HCT116 (cell line): ENCODE measurements around the gene RNPEPL1. TPM values are rescaled to one million over a fixed set of nuclear protein-coding genes. Genes with fewer than 3 reads are reported as not detected.

Source experiments
- ATAC-seq: fragments of 200-7000 bp; cut with Tn5 transposase; 2 replicates; pipeline ENCODE4 v1.9.1; 2020; ENCODE audit warnings: mild to moderate bottlenecking, moderate library complexity
- BruUV-seq: library from RNA; stranded (reverse); fragments of 400-500 nt; replicated peaks from 2 replicates; lab custom pipeline; 2021; lab: Mats Ljungman, UMichigan
- CTCF ChIA-PET: fragments of 300-600 bp; sonication (Branson Sonifier 250); formaldehyde crosslinking; loops from one replicate; lab custom pipeline; 2021; ENCODE audit warnings: antibody characterized with exemption; lab: Charles Lee
- POLR2A ChIA-PET: fragments of 300-600, 350-600 bp; sonication (Branson Sonifier 250); formaldehyde crosslinking; loops from one replicate; lab custom pipeline; 2021; ENCODE audit warnings: antibody characterized with exemption; lab: Charles Lee
- RAD21 ChIA-PET, 2 experiments: fragments of 300-600 bp; sonication (Branson Sonifier 250); formaldehyde crosslinking; loops; one replicate each; lab custom pipeline; 2023; ENCODE audit warnings: low total read pairs in 2 of 2; ENCODE audit not compliant: uncharacterized antibody in 2 of 2, unreplicated experiment in 2 of 2, low non-redundant PET in 1 of 2; lab: Charles Lee
- DNase-seq: peaks from one replicate; pipeline ENCODE4 v3.0.0-alpha.2; 2010; ENCODE audit warnings: low read depth, low spot score
- H2AFZ ChIP-seq: fragments of 200-600 bp; shearing (Covaris generic), sonication (generic); 2 replicates; pipeline ENCODE4 v1.6.1; 2017; ENCODE audit warnings: low read depth, mixed run types, mixed read lengths, antibody characterized with exemption, low read length; ENCODE audit not compliant: poor library complexity, severe bottlenecking
- H3K27ac ChIP-seq: 2 replicates; pipeline ENCODE4 v1.5.1; 2012; ENCODE audit warnings: low read depth, low read length
- H3K27me3 ChIP-seq: fragments of 200-600 bp; sonication (generic); 2 replicates; pipeline ENCODE4 v1.6.1; 2016; ENCODE audit warnings: mixed run types, low read length, mixed read lengths; ENCODE audit not compliant: insufficient read depth
- H3K36me3 ChIP-seq, 2 experiments: fragments of 200-500 bp in 1 of 2; fragments of 200-600 bp in 1 of 2; sonication (Bioruptor generic) in 1 of 2; sonication (generic) in 1 of 2; 2 replicates each; pipeline versions ENCODE4 v1.5.1 to v1.6.1; 2014 to 2016; ENCODE audit warnings: low read length in 2 of 2, inconsistent platforms in 1 of 2, mixed read lengths in 1 of 2, mixed run types in 1 of 2; ENCODE audit not compliant: insufficient read depth in 2 of 2, control insufficient read depth in 1 of 2
- H3K4me1 ChIP-seq, 2 experiments: fragments of 200-600 bp in 1 of 2; sonication (generic) in 1 of 2; 2 replicates each; pipeline versions ENCODE4 v1.5.1 to v1.6.1; 2012 to 2017; ENCODE audit warnings: low read length in 2 of 2, inconsistent platforms in 1 of 2, mild to moderate bottlenecking in 1 of 2, mixed read lengths in 1 of 2, mixed run types in 1 of 2, moderate library complexity in 1 of 2; ENCODE audit not compliant: insufficient read depth in 2 of 2, control insufficient read depth in 1 of 2
- H3K4me2 ChIP-seq: fragments of 200-600 bp; sonication (generic); 2 replicates; pipeline ENCODE4 v1.6.1; 2017; ENCODE audit warnings: mixed run types, low read length, mixed read lengths
- H3K4me3 ChIP-seq, 2 experiments: fragments of 200-600 bp in 1 of 2; sonication (generic) in 1 of 2; replicated peaks in 1 of 2; 2 replicates each; pipeline ENCODE4 v1.5.1; 2011 to 2016; ENCODE audit warnings: low read length in 2 of 2, control low read depth in 1 of 2, low read depth in 1 of 2, mild to moderate bottlenecking in 1 of 2, mixed read lengths in 1 of 2, mixed run types in 1 of 2
- H3K79me2 ChIP-seq: fragments of 200-600 bp; sonication (generic); 2 replicates; pipeline ENCODE4 v1.6.1; 2017; ENCODE audit warnings: mild to moderate bottlenecking, mixed run types, low read length, moderate library complexity, mixed read lengths; ENCODE audit not compliant: insufficient read depth
- H3K9ac ChIP-seq: fragments of 200-600 bp; sonication (generic); 2 replicates; pipeline ENCODE4 v1.6.1; 2016; ENCODE audit warnings: low read length, mixed read lengths
- H3K9me2 ChIP-seq: fragments of 200-600 bp; sonication (generic), shearing (Covaris generic); 2 replicates; pipeline ENCODE4 v1.6.1; 2017; ENCODE audit warnings: mixed run types, mild to moderate bottlenecking, moderate library complexity; ENCODE audit not compliant: insufficient read depth
- H3K9me3 ChIP-seq, 2 experiments: fragments of 200-500 bp in 1 of 2; fragments of 200-600 bp in 1 of 2; sonication (Bioruptor generic) in 1 of 2; sonication (generic) in 1 of 2; 2 replicates each; pipeline ENCODE4 v1.6.1; 2014 to 2017; ENCODE audit warnings: low read length in 2 of 2, mixed read lengths in 2 of 2, inconsistent platforms in 1 of 2, low read depth in 1 of 2, mild to moderate bottlenecking in 1 of 2, mixed run types in 1 of 2, moderate library complexity in 1 of 2; ENCODE audit not compliant: control insufficient read depth in 1 of 2, insufficient read depth in 1 of 2
- H4K20me1 ChIP-seq: fragments of 200-600 bp; sonication (generic), shearing (Covaris generic); 2 replicates; pipeline ENCODE4 v1.6.1; 2017; ENCODE audit warnings: mixed run types, mild to moderate bottlenecking, moderate library complexity; ENCODE audit not compliant: insufficient read depth
- CBX3 ChIP-seq: IDR thresholded peaks from 2 replicates; pipeline ENCODE4 v1.6.1; 2012; ENCODE audit warnings: low read depth
- POLR2A ChIP-seq: IDR thresholded peaks from 2 replicates; pipeline ENCODE4 v1.7.0; 2011; ENCODE audit warnings: borderline replicate concordance; ENCODE audit not compliant: insufficient read depth, insufficient read length; ENCODE audit errors: extremely low read depth
- POLR2AphosphoS5 ChIP-seq: IDR thresholded peaks from 2 replicates; pipeline ENCODE4 v1.6.1; 2011; ENCODE audit warnings: mild to moderate bottlenecking, low read depth, low read length, moderate library complexity
- TCF7L2 ChIP-seq: IDR thresholded peaks from 2 replicates; pipeline ENCODE4 v1.7.0; 2011; ENCODE audit warnings: borderline replicate concordance, inconsistent platforms; ENCODE audit not compliant: insufficient read depth, insufficient read length; ENCODE audit errors: extremely low read depth
- YY1 ChIP-seq: IDR thresholded peaks from 2 replicates; pipeline ENCODE4 v1.6.1; 2011; ENCODE audit warnings: low read length, low read depth, moderate library complexity, mild to moderate bottlenecking; ENCODE audit not compliant: insufficient replicate concordance; ENCODE audit errors: extremely low read depth
- ZFX ChIP-seq: fragments of 450-650 bp; IDR thresholded peaks from 2 replicates; pipeline ENCODE4 v1.6.1; 2017
- ZNF274 ChIP-seq: fragments of 200-500 bp; sonication (Bioruptor generic); IDR thresholded peaks from 2 replicates; pipeline ENCODE4 v1.6.1; 2014; ENCODE audit warnings: mild to moderate bottlenecking, low read depth, low read length, inconsistent platforms
- intact Hi-C: fragments of 100-400 bp; cut with micrococcal nuclease; formaldehyde crosslinking; loops from 2 replicates; pipeline ENCODE4 v1.10.0; 2022
- total RNA-seq: library from RNA; stranded (reverse); gene quantifications from one replicate; pipeline ENCODE4 v1.2.1, GENCODE V29; 2021; ENCODE audit not compliant: unreplicated experiment

RNPEPL1 gene
- total RNA-seq, 1 experiment from 2014 or later: 49.7 TPM

DNA sequence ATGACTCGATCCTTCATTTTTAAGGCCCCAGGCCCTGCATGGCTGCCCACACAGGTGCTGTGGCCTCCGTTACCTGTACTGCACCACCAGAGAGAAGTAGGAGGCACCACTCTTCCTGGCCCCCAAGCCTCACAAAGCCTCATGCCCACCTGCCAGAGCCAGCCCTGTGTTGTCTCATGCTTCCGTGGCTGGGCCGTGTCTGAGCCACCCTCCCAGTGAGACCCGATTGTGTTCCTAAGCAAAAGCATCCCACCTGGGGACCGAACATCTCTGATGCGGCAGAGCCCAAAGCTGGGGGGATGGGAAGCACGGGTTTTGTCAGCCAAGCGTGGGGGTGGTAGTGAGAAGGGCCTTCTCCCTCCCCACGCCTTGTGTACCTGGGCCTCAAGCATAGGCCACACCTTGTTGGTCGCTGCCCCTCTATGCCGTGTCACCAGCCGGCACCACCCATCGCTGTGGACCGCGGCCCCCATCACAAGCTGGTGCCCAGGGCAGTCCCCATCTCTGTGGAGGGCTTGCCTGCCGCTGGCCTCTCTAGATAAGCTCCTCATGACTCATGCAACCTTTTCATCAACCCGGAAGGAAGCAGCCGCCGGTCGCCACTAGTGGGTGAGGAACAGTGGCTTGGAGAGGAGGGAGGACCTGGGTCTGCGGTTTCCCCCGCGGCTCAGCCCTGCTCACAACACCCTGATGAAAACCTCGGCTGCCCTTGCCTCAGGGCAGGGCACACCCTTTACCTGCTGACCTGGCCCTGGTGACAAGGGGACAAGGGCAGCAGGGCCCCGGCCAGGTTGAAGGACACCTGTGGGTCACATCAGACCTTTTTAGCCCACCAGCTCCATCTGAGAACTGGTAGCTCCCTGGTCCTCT is 2.7 kb upstream of the RNPEPL1 start:
- Histone ChIP-seq H3K9me3 (no peaks in the 10 kb centered on the region), H4K20me1 (no peaks in the 10 kb centered on the region), H2AFZ (no peak overlapping the region), H3K27ac (peak overlapping the region; percentile 100), H3K4me2 (peak overlapping the region; percentile 86), H3K4me1 (peaks cover 51 to 73% of the 10 kb centered on the region in 2 experiments), H3K27me3 (no peaks in the 10 kb centered on the region), H3K4me3 (peak overlapping the region; percentile 55 to 63), H3K36me3 (peaks cover 0 to 7% of the 10 kb centered on the region in 2 experiments; a peak in 1 of 4 replicates), H3K9ac (peak overlapping the region; percentile 87), H3K79me2 (peaks cover 35% of the 10 kb centered on the region), H3K9me2 (no peaks in the 10 kb centered on the region)
- ChIA-PET RAD21 (interaction anchor here (0.7 to 2.0 kb wide), 6 partner anchors 9 to 127 kb away, joined by 3 to 6 read pairs (median 4); partner anchors contain the start of gene CAPN10 (in 1 of the 2)), CTCF (interaction anchor here (0.6 to 3.4 kb wide), 9 partner anchors 9 to 332 kb away, joined by 3 to 48 read pairs (median 6); partner anchors contain the start of gene CAPN10), POLR2A (interaction anchor here (0.9 to 2.0 kb wide), 5 partner anchors 9 to 131 kb away, joined by 3 to 23 read pairs (median 4); partner anchors contain the start of gene CAPN10)
- BruUV-seq: TSS peak; percentile 41
- TF ChIP-seq CBX3 (no peak), YY1 (peak; percentile 41), POLR2AphosphoS5 (peak; percentile 83), ZFX (peak; percentile 33; the same call in 1 of the 2 replicates), POLR2A (peak; percentile 26), ZNF274 (no peak), TCF7L2 (peak; percentile 48)
- ATAC-seq: peak; percentile 40
- DNase-seq: peak; percentile 87
- intact Hi-C loops: loop anchor here (1.0 to 10.0 kb wide), 3 partner anchors 14 to 331 kb away; no protein-coding TSS in a partner anchor
